ENCODE measurements around the gene DPYD.

The DPYD gene

DNA sequence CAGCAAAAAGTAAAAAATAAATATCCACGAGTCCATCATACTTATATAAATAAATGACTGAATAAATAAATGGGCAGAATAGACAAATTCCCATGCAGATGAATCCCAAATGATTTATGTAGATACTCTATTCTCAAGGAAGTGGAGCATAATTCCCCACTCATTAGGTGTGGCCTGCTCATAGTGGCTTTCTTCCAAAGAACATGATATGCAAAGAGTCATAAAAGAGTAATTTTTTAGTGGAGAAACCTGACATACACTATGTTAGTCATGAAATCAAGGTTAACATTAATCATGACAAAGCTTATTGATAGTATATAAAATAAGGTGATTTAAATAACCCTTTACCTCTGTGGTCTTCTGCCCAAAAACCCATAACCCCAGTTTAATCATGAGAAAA lies 298.9 kb downstream of the DPYD start:
- DNase-seq (ENCODE audit: low read depth in 3 of 3) = no peak

DNA sequence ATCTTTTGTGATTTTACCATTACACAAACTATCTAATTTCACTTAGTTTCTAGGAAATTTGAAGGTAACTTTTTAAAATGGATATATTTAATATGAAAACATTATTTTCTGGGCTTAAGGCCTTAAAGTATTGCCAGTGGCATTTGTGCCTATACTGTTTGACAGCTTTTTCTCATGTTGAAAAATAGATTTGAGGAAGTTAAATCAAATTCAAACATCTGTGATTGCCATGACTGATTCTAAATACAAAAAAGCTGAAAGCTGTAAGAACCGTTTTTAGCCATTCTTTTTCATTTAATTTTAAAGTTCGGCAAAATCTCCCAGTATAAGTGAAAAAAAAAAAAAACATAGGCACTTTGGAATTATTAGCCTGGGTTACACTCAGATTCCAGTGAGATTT lies 301.1 kb downstream of the DPYD start:
- no peak for DNase-seq (ENCODE audit: low read depth in 3 of 3)

DNA sequence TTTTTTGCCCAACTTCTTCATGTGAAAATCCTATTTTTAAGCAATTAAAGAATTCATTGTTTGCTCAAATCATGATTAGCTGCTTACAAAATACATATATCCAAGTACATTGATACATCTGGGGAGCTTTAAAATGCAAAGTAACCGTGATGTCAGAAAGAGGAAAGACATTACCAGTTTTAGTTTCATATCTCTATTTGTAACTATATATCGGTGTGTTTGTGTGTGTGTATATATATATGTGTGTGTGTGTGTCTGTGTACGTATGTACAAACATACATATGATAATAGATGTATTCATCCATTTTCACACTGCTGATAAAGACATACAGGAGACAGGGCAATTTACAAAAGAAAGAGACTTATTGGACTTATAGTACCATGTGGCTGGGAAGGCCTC lies 310.1 kb downstream of the DPYD start:
- no peak for DNase-seq (ENCODE audit: low read depth in 3 of 3)

DNA sequence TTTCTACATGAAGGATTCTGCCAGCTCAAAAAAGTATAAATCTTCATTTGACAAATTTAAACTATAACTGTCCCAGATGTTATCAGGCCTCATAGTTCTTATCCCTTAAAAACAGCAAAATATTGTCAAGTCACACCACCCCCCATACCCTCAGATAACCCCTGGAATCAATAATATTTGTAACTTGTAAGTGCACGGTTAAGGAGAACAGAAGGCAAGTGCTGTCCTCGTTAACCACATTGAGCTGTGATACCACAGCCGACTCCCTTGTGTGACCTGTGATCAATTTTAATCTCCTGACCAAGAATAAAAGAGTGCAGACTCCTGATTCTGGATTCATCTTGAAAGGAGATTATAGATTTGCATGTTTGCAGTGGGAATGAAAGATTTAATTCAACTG lies 310.7 kb downstream of the DPYD start:
- no peak for DNase-seq (ENCODE audit: low read depth in 3 of 3)

DNA sequence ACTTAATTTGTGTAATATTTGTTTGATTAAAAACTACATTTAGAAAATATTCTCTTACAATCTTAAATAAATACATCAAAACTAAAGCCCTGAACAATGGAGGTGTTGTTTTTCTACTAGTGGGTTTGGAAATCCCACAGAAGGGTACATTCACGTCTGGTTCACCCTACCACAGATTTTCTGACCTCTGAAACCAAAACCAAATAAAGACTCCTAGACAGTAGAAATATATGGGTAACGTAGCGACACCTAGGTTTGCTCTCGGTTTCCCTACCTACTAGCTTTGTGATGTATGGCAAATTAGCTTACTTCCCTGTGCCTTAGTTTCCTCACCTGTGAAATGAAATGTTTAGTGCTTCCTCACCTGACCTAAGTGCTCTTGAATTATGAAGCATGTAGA lies 312.6 kb downstream of the DPYD start:
- no peak for DNase-seq (ENCODE audit: low read depth in 3 of 3)

DNA sequence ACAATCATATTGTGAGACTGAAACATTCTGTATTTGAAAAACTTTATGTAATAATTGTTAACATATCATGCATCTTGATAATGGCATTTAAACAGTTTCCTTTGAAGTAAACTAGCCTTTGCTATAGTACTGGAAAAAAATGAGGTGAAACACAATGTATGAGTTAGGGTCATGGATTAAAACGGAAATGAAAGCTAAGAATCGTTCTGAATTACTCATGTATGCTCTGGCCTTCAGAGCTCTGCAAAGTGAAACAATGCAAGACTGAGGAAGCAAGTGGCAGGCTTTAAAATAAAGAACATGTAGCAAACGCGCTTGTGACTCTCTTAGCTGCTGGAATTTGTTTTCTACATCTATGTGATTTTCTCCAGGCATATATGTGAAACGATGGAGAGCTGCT lies 317.1 kb downstream of the DPYD start:
- DNase-seq (ENCODE audit: low read depth in 3 of 3) = no peak

DNA sequence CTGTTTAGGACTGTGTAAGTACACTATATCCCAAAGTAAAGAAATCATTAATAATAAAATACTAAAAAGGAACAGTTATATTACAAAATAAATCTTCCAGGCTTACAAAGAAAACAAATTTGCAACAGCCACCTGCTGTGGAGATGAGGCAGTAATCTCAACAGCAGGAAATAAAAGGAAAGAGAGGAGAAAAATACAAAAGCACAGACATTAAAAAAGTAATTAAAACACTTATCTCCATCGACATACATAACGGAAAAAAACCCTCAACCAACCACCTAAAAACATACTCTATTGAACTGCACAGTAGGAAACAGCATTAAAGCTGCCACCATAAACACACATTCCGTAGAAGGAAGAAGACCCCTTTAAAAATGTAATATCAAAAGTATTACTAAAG lies 317.6 kb downstream of the DPYD start:
- no peak for DNase-seq (ENCODE audit: low read depth in 3 of 3)

DNA sequence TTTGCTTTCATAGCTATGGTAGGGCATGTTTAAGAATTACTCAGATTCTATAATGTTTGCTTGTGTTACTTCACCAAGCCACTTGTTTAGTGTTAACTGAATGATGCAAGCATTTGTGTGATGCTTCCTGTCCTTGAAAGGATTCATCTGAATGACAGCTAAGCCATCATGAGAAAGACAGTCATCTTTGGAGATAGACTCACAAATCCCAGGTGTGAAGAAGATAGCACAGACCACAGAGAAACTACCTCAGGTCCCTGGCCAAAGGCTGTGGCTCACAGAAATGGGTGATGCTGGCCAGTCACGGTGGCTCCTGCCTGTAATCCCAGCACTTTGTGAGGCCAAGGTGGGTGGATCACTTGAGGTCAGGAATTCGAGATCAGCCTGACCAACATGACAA lies 321.4 kb downstream of the DPYD start:
- no peak for DNase-seq (ENCODE audit: low read depth in 3 of 3)

DNA sequence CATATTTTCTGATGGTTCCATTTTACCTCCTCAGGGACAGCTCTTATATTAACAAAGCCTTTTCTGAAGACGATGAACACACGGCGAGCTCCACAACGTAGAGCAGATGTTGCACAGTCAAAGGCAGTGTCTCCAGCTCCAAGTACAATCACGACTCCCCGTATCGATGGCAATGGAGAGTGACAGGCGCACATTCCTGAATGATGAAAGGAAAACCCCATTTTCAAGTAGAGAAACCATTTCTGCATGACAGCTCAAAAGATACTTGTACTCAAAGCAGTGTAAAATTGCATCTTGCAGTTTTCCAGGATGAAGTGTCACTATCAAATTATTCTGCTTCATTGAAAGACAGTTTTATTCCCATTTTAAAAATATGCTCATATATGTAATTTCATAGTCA lies 327.6 kb downstream of the DPYD start:
- no peak for DNase-seq (ENCODE audit: low read depth in 3 of 3)

DNA sequence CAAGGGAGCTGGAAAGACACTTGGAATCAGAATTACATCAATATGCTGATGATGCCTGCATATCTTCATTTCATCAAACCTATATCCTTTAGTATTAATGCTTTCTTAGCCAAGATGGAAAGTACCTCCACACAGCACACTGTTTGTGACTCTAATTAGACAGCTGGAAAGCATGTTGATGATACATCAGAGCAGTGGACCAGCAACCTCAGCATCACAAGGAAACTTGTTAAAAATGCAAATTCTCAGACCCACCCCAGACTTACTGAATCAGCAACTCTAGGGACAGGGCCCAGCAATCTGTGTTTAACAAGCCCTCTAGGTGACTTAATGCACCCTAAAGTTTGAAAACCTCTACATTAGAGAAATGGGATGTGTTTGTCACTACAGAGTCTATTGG lies 332.1 kb downstream of the DPYD start:
- DNase-seq (ENCODE audit: low read depth in 3 of 3) = no peak

DNA sequence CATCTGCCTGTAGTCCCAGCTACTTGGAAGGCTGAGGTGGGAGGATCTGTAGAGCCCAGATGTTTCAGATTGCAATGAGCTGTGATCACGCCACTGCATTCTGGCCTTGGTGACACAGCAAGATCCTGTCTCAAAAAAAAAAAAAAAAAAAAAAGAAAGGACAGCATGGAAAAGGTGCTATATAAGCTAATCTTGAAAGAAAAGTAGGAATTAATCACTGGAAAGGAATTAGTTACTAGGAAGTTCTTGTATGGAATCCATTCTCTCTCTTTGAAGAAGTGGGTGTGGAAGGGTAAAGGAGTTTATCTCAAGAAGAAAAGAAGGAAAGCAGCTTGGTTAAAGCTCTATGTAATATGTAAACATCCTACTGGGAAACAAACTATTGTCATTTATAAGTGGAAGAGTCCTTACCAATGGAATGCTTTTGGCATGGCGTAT lies 339.2 kb downstream of the DPYD start:
- DNase-seq (ENCODE audit: low read depth in 3 of 3) = no peak

DNA sequence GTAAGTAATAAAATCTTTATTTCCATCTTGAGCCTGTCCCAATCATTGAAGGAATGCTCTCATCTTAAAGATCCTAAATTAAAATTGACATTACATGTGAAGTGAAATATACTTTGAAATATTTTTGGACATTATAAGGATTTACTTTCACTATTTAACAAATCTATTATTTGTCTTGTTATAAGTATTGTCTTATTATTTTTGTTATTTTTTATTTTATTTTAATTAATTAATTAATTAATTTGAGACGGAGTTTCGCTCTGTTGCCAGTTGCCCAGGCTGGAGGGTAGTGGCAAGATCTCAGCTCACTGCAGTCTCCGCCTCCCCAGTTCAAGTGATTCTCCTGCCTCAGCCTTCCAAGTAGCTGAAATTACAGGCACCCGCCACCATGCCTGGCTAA lies 343.2 kb downstream of the DPYD start:
- DNase-seq (ENCODE audit: low read depth in 3 of 3) = no peak

DNA sequence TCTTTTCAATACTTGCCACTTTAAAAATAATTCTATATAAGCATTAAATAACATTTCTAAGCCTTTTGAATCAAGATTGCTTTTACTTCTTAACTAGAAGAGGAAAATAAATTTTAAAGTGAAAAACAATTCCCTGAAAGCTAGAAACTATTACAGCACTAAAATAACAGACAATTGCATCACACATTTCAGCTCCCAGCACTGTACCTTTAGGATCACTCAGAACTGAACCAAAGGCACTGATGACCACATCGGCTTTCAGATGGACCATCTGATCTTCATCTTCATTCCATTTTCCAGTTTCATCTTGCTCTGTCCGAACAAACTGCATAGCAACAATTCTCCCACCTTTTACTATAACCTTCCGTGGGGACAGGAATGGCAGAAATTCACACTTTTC lies 347.3 kb downstream of the DPYD start:
- no peak for DNase-seq (ENCODE audit: low read depth in 3 of 3)

DNA sequence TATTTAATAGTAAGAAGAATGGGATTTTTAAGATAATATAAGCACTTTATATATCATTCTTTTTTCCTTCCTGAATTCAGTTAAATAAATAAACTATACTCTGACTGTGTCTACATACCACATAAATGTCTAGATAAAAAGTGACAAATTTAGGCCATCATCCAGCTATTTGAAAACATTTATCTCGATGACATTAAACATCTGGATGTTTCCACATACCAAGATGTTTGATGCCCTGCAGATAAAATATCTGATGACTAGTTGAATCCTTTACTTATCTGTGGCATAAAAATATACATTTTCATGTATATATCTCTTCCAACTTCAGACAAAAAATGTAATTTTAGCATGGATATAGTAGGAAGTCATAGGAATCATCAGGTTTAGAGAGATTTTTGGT lies 348.3 kb downstream of the DPYD start:
- no peak for DNase-seq (ENCODE audit: low read depth in 3 of 3)

DNA sequence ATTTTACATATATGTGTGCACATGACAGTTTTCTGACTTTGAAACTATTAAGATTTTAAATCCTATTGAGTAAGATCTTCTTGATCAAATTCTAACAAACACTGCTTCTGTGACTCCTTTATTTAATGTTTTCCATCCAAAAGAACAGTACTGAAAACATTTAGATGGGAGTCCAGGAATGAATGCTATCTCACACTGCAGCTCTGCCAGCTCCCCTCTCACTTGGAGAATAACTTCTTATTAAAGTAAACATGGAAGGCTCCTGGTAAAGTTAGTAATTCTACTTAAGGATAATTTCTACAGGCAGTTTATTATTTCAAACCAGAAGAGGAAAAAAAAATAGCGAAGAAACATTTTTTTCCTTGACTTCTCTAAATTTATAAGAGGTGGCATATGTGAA lies 349.1 kb downstream of the DPYD start:
- DNase-seq (ENCODE audit: low read depth in 3 of 3) = no peak

DNA sequence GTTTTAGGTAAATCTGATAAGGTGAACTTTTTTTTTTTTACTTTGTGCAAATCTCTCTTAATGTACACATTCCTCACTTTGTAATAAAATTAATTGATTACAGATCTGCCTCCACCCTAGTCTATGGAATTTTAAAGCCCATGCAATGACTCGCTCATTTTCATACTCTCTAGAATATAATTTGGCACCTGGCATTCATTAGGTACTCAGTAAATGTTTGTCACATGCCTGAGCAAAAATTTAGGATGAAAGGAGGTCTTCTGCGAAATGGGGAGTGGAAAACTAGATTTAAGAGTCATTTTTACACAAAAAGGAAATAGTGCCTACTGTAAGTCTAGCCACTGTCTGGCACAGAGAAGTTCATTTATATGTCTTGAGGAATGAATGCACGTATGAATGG lies 350.1 kb downstream of the DPYD start:
- no peak for DNase-seq (ENCODE audit: low read depth in 3 of 3)

DNA sequence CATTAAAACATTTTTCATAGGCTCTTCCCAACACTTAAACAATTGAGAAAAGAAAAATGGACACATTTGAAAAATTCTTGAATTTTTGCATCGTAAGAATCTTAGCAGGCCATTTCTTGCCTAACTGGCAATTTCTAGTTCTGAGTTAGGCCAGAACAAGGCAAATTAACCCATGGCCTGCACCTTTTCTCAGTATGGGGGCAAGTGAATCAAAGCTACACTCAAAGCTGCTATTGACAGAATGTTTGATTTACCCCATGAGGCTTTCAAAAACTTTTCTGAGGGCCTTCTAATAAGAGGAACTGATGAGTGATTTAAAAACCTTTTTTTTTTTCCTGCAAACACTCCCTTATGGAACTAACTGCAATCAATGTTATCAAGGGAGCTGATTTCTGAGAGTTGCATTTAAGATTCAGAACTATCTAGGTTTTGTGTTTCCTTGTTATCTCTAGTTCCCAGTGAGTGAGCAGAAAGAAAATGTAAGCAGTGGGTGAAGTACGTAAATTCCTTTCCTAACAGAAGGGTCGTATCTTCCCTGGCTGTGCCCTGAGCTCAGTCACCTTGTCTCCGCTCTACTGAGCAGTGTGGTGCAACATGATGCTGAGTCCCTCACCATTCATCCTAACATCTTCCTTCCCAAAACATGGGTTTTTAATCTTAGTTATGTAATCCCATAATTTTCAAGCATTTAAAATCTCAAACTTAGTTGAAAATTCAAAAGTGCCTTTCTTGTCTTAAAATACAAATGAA lies 353.7 kb downstream of the DPYD start:
- DNase-seq (ENCODE audit: low read depth in 3 of 3) = no peak

DNA sequence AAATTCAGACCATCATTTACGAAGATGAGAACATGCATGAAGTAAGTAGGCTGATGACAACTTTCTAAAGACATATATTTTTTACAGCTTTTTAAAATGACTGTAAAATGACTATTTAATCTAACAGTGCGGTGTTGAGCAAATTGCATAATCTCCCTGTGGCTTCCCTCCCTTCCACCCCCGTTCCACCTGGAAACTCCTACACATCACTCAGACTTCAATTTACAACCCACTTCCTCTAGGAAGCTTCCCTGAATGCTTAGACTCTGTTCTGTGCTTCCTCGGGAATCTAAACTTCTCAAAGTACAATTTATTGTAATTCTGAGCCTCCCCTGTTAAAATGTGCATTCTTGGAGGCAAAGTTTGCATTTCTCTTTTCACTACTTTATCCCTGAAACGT lies 354.9 kb downstream of the DPYD start:
- DNase-seq (ENCODE audit: low read depth in 3 of 3) = no peak

DNA sequence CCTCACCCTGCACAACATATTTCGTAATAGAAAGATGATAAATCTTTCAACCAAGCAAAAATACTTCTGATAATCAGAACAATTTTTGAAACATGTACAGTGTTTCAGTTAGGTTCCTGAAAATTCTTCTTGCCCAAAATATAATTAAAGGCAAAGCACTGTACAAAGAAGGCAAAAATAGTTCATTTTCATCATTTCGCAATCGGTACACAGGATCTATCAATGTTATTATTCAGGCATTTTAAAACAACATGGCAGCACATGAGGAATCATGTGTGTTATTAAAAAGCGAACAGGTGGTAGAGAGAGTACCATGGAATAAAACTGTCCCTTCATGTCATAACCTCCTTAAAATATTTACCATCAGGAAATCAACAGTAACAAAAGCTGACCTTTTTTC lies 356.9 kb downstream of the DPYD start:
- no peak for DNase-seq (ENCODE audit: low read depth in 3 of 3)

DNA sequence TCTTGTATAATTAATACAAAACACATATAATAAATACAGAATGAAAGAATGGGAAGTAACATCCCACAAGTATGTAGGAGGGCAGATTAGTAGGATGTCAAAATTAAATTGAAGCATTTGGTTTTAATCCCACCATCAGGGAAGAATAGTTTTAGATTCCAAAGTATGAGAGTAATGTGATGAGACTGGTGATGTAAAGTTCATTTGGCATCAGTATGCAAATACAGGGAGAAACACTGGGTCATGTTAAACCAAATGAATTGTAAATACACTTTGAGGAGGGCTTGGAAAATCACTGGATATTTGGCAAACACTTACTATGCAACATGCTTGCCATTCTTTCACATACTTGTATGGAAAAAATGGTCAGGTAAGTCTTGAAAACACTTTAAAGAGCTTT lies 358.8 kb downstream of the DPYD start:
- no peak for DNase-seq (ENCODE audit: low read depth in 3 of 3)

DNA sequence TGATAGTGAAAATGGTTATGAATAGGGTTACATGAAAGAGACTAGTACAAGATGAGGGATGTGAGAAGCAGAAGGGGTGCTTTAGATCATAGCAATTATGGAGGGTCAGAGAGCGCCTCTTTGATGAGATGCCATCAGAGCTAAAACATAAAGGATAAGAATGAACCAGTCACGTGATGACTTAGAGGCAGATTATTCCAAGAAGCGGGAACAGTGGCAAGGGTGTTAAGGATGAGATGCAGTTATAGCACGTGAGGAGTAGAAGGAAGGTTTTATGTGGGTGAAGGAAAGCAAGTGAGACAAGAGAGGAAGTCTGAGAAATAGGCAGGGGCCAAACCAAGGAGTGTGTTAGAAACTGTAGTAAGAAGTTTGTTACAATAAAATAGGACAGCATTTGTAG lies 360.1 kb downstream of the DPYD start:
- DNase-seq (ENCODE audit: low read depth in 3 of 3) = no peak

DNA sequence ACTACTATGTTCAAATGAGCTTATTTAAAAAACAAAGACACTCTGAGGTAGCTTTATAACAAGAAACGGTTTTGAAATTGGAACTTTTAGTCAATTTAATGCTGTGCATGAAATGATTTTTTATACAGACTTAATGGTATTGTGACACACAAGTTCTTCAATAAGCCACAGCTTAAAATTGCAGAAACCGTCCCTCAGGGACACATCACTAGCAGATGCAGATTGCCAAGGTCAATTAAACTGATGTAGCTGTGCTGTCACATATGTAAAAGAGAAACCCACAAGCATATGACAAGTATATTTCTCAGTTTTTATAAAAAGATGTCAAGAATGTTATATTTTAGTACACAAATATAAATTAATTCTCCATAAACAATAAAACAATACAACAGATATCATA lies 366.9 kb downstream of the DPYD start:
- DNase-seq (ENCODE audit: low read depth in 3 of 3) = no peak

DNA sequence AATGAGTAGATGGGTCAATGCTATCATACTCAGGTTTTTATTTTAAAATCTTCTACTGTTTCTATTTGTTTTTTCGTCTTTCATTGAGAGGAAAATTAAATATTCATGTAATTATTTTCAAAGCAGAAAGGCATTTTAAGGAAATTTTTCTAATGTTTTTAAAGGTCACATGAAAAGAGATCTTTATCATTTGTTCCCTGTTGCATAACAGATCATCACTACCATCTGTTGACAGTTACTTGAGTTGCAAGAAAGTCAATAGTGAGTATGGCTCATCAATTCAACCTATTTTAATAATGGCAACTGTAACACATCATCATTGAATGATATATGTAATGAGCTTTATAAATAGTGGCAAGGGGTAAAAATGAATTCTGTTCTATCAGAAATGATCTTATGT lies 369.7 kb downstream of the DPYD start:
- DNase-seq (ENCODE audit: low read depth in 3 of 3) = no peak

DNA sequence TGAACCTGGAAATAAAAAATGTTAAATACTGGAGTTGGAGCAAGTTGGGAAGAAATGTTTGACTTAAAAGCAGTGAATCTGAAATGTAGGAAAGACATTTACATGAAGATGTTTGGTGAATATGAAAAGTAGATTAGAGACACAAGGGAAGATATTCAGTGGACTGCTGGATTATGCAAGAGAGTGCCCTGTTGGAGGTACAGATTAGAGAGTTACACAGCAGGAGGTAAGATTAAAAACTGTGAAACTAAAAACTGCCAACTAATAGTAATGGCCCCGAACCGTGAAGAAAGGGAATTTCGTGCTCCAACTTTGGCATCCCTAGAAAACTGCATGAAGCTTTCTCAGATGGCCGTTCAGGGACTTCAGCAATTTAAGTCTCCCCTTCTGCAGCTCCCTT lies 375.4 kb downstream of the DPYD start:
- DNase-seq (ENCODE audit: low read depth in 3 of 3) = no peak
